DMS 273 (cell line): ENCODE data around the gene CXCR6.

Source experiments
- DNase-seq: peaks from one replicate; lab custom pipeline; 2025; ENCODE audit not compliant: unreplicated experiment; lab: John Stamatoyannopoulos, UW

Gene CXCR6

GRCh38 chr3:45943207-45943846, at the start of gene CXCR6:
CXCR6 (plus strand) TSS chr3:45943464; CDS start chr3:45946482, 3,018 bp downstream.
- no peak for DNase-seq

GRCh38 chr3:45894015-45894414, 49.2 kb upstream of the CXCR6 start:
- DNase-seq, result no peak

- peak; percentile 10 for DNase-seq
Measured at GRCh38 chr3:45895686-45896468, 47.4 kb upstream of the CXCR6 start.

GRCh38 chr3:45896956-45897355, 46.3 kb upstream of the CXCR6 start:
- DNase-seq, result no peak

- DNase-seq, result no peak
Measured at GRCh38 chr3:45904931-45905330, 38.3 kb upstream of the CXCR6 start.

GRCh38 chr3:45905755-45906154, 37.5 kb upstream of the CXCR6 start:
- no peak for DNase-seq

GRCh38 chr3:45906681-45907407, 36.4 kb upstream of the CXCR6 start:
- peak; percentile 9 for DNase-seq

GRCh38 chr3:45907769-45908705, 35.2 kb upstream of the CXCR6 start:
- no peak for DNase-seq

GRCh38 chr3:45908761-45909160, 34.5 kb upstream of the CXCR6 start:
- DNase-seq, result no peak

GRCh38 chr3:45909542-45909941, 33.7 kb upstream of the CXCR6 start:
- no peak for DNase-seq

GRCh38 chr3:45910892-45911291, 32.4 kb upstream of the CXCR6 start:
- peak; percentile 22 for DNase-seq

- DNase-seq, result no peak
Measured at GRCh38 chr3:45911511-45912226, 31.6 kb upstream of the CXCR6 start.

GRCh38 chr3:45912435-45912834, 30.8 kb upstream of the CXCR6 start:
- no peak for DNase-seq

GRCh38 chr3:45914362-45915058, 28.8 kb upstream of the CXCR6 start:
- no peak for DNase-seq

- DNase-seq, result no peak
Measured at GRCh38 chr3:45915059-45915439, 28.2 kb upstream of the CXCR6 start.

GRCh38 chr3:45915518-45916231, 27.6 kb upstream of the CXCR6 start:
- peak; percentile 82 for DNase-seq

GRCh38 chr3:45917146-45917898, 25.9 kb upstream of the CXCR6 start:
- DNase-seq, result peak; percentile 92
